ENCODE measurements around the gene SLCO4C1.
A peak's percentile ranks its signal among the peaks of the same experiment; 100 is the strongest.
"Not testable (repeated sequence)": the region's sequence is repeated elsewhere in the genome, so short reads cannot be mapped to it uniquely, and the experiment has no call there.

SLCO4C1 gene

GRCh38 chr5:102296178-102296817 lies at the start of gene SLCO4C1:
Gene SLCO4C1 (minus strand): TSS chr5:102296284. CDS start chr5:102296262, 22 bp downstream.
- DNase-seq (ENCODE audit: low spot score) = peak; percentile 95

GRCh38 chr5:102341681-102342288 lies 45.7 kb upstream of the SLCO4C1 start:
- no peak for DNase-seq (ENCODE audit: low spot score)

GRCh38 chr5:102324714-102325113 lies 28.6 kb upstream of the SLCO4C1 start:
- DNase-seq (ENCODE audit: low spot score) = no peak

GRCh38 chr5:102318801-102319200 lies 22.7 kb upstream of the SLCO4C1 start:
- DNase-seq (ENCODE audit: low spot score) = not testable (repeated sequence)

- no peak for DNase-seq (ENCODE audit: low spot score)
Measured at GRCh38 chr5:102314328-102314727, 18.2 kb upstream of the SLCO4C1 start.

- no peak for DNase-seq (ENCODE audit: low spot score)
Measured at GRCh38 chr5:102313912-102314311, 17.8 kb upstream of the SLCO4C1 start.

GRCh38 chr5:102312586-102313370 lies 16.7 kb upstream of the SLCO4C1 start:
- DNase-seq (ENCODE audit: low spot score) = no peak

GRCh38 chr5:102309586-102309985 lies 13.5 kb upstream of the SLCO4C1 start:
- no peak for DNase-seq (ENCODE audit: low spot score)

GRCh38 chr5:102307232-102307631 lies 11.1 kb upstream of the SLCO4C1 start:
- no peak for DNase-seq (ENCODE audit: low spot score)

GRCh38 chr5:102306121-102306520 lies 10.0 kb upstream of the SLCO4C1 start:
- DNase-seq (ENCODE audit: low spot score) = no peak

- DNase-seq (ENCODE audit: low spot score) = no peak
Measured at GRCh38 chr5:102295534-102296177, 428 bp downstream of the SLCO4C1 start.

- DNase-seq (ENCODE audit: low spot score) = no peak
Measured at GRCh38 chr5:102294886-102295395, 1.1 kb downstream of the SLCO4C1 start.

- DNase-seq (ENCODE audit: low spot score) = no peak
Measured at GRCh38 chr5:102290004-102290403, 6.1 kb downstream of the SLCO4C1 start.

- DNase-seq (ENCODE audit: low spot score) = no peak
Measured at GRCh38 chr5:102289251-102289899, 6.7 kb downstream of the SLCO4C1 start.

- DNase-seq (ENCODE audit: low spot score) = no peak
Measured at GRCh38 chr5:102288630-102289029, 7.5 kb downstream of the SLCO4C1 start.

GRCh38 chr5:102286476-102286875 lies 9.6 kb downstream of the SLCO4C1 start:
- no peak for DNase-seq (ENCODE audit: low spot score)

- no peak for DNase-seq (ENCODE audit: low spot score)
Measured at GRCh38 chr5:102283102-102283797, 12.8 kb downstream of the SLCO4C1 start.

GRCh38 chr5:102279711-102280110 lies 16.4 kb downstream of the SLCO4C1 start:
- DNase-seq (ENCODE audit: low spot score) = no peak

- DNase-seq (ENCODE audit: low spot score) = no peak
Measured at GRCh38 chr5:102278231-102278630, 17.9 kb downstream of the SLCO4C1 start.

- no peak for DNase-seq (ENCODE audit: low spot score)
Measured at GRCh38 chr5:102277144-102277543, 18.9 kb downstream of the SLCO4C1 start.

- no peak for DNase-seq (ENCODE audit: low spot score)
Measured at GRCh38 chr5:102271759-102272158, 24.3 kb downstream of the SLCO4C1 start.

All from ecto neural progenitor cell (in vitro differentiated cells).